Smooth muscle cell of the pulmonary artery (primary cell): ENCODE results near the gene PARL. TPM values are rescaled to one million over a fixed set of nuclear protein-coding genes. Genes with fewer than 3 reads are reported as not detected.

Source experiments
- total RNA-seq: library from RNA; depleted of rRNA; stranded (reverse); fragments of >200 nt; gene quantifications from 2 replicates; pipeline ENCODE4 v1.2.3, GENCODE V29; 2014

Gene PARL, protein sequence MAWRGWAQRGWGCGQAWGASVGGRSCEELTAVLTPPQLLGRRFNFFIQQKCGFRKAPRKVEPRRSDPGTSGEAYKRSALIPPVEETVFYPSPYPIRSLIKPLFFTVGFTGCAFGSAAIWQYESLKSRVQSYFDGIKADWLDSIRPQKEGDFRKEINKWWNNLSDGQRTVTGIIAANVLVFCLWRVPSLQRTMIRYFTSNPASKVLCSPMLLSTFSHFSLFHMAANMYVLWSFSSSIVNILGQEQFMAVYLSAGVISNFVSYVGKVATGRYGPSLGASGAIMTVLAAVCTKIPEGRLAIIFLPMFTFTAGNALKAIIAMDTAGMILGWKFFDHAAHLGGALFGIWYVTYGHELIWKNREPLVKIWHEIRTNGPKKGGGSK
- 24.8 and 28.7 TPM in 2 replicates for total RNA-seq

DNA sequence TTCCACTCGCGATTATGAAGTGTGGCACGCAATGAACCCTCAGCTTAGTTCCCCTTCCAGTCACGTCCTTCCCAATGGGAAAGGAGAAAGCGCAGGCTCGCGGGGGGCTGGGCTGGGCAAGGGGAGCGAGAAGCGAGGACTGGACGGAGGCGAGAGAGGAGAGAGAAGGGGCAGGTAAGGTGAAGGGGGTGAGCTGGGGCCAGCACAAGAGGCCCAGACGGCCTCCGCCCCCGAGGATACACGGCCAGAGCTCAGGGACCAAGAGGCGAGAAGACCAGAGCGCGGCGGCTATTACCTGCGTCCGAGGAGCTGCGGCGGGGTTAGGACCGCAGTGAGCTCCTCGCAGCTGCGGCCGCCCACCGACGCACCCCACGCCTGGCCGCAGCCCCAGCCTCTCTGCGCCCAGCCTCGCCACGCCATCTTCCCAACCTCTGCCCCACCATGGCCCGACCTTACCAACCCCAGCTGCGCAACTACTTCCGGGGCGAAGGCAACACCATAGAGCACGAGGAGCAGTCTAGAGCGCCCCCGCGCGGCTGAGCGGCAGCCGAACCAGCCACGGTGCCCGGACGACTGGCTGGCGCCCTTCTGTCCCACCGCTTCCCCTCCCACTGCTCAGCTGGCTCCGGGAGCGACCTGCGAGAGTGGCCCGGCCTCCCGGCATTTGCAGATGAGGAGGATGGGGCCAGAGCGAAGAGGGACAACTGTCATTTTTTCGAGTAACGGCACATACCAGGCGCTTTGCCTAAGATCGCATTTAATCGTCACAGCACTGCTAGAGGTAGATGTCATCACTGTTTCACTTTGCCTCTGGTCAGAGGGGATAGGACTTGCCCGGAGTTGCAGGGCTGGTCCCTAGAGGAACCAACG, at the start of gene PARL:
PARL (minus strand) TSS at position 454 of the 870 bp plus-strand sequence; CDS start at position 420, 34 bp downstream.

GRCh38 chr3:183825456-183826161, 59.1 kb downstream of the PARL start, which contains the start of gene MAP6D1:
TSS of gene MAP6D1 (minus strand) at chr3:183825577. CDS start at chr3:183825547, 30 bp downstream.

Other genes with a start within 250 kb of the PARL start
- 46.4 and 59.9 TPM in 2 replicates for gene KLHL24, start 249.3 kb downstream of the PARL start, total RNA-seq
- gene YEATS2, start 187.1 kb downstream of the PARL start, total RNA-seq: 55.4 and 59.1 TPM in 2 replicates
- 2.3 and 3.1 TPM in 2 replicates for gene MAP6D1, start 59.3 kb downstream of the PARL start, total RNA-seq
- gene ABCC5, start 133.0 kb upstream of the PARL start, total RNA-seq: 18.9 and 22.9 TPM in 2 replicates
- gene HTR3D, start 146.9 kb upstream of the PARL start, total RNA-seq: not detected in 2 replicates
- not detected in 2 replicates for gene HTR3C, start 168.2 kb upstream of the PARL start, total RNA-seq
- not detected in 2 replicates for gene HTR3E, start 212.2 kb upstream of the PARL start, total RNA-seq